Ammon's horn (tissue), 1 donor: Measurements from ENCODE around the gene SOSTDC1.
"Not testable (repeated sequence)": the region's sequence is repeated elsewhere in the genome, so short reads cannot be mapped to it uniquely, and the experiment has no call there.

Source experiments
- DNase-seq: peaks from one replicate; pipeline ENCODE4 v3.0.0-alpha.2; 2016; ENCODE audit warnings: low spot score

SOSTDC1 gene

GRCh38 chr7:16462431-16462889 lies 3.1 kb downstream of the SOSTDC1 start:
- DNase-seq, result no peak

DNA sequence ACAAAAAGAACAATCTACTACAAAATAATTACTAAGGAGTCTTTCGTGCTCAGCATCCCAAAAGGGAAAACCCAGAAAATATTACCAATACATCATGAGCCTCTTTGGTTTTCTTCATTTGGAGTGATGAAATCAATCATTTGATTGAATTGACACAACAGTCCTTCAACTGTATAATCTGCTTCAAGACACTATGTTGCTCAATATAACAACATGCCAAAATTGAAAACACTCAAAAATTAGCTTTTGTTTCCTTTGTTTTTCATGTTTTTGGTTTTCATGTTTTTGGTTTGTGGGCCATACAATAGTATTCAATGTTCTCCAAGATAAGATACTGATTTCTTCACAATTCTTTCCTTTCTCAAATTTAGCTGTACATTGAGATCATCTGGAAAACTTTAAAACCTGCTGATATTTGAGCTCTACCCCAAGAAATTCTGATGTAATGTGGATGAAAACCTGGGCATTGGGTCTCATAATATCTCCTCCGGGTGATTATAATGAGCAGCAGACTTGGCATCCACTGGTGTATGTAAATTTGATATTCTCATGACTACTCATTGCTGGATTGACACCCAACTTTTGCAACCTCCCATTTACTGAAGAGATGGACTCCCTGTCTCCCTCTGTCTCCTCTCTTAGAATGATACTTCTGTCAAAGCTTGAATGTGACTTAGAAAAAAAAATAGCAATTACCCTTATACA lies 4.6 kb downstream of the SOSTDC1 start:
- no peak for DNase-seq

GRCh38 chr7:16456303-16456702 lies 9.2 kb downstream of the SOSTDC1 start:
- not testable (repeated sequence) for DNase-seq

DNA sequence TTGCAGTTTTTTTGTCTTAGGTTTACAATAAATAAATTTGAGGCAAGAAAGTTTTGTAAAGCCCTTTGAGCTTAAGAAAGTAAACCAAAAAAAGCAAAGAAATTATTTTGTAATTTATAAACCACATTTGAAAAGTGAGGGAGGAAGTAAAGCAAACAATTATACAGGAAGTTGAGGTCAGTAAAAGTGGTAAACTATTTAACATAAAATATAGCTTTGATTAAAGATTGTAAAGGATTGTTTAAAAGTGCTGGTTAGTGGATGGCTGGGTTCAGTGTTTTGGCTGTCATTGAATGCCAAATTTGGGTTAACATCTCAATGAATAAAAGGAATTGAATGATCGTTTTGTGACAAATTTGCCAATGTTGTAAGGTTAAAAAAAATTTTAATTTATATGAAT lies 9.9 kb downstream of the SOSTDC1 start:
- no peak for DNase-seq

DNA sequence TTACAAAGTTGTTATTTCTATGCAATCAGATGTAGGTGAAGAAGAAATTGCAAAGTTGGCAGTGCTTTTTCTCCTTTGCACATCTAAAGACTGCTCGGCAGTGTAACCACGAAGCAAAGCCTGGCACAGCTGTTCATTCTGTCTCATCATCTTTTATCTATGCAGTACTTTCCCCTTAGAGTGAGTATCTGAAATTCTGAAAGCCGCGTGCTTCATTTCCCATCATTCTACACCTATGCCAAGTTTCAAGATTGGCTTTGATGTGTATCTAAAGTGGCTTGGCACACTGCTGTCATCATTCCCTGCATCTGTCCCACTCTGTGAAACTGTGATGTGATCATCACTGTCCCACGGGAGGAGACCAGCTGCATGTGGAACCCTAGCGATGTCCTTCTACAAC lies 15.2 kb downstream of the SOSTDC1 start:
- no peak for DNase-seq

GRCh38 chr7:16447876-16448275 lies 17.7 kb downstream of the SOSTDC1 start:
- DNase-seq, result no peak

DNA sequence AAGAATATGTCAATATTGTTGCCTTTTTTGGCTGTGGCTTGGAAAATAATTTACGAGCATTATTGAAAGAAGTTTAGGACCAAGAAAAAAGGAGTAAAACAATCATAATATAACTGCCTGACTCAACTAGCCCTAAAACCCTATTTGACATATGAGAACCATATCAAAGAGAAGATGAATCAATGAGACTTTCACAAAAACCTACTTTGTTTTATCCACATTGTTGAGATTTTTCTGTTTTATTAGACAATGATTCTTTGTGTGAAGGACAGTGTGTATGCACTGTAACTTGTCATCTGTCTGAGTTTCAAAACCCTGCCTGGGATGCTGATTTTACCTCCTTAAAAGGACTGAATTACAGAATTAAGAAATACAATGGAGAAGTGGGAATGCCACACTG lies 19.0 kb downstream of the SOSTDC1 start:
- DNase-seq, result no peak

GRCh38 chr7:16443871-16444270 lies 21.7 kb downstream of the SOSTDC1 start:
- DNase-seq, result not testable (repeated sequence)

GRCh38 chr7:16438988-16439387 lies 26.6 kb downstream of the SOSTDC1 start:
- DNase-seq, result no peak

DNA sequence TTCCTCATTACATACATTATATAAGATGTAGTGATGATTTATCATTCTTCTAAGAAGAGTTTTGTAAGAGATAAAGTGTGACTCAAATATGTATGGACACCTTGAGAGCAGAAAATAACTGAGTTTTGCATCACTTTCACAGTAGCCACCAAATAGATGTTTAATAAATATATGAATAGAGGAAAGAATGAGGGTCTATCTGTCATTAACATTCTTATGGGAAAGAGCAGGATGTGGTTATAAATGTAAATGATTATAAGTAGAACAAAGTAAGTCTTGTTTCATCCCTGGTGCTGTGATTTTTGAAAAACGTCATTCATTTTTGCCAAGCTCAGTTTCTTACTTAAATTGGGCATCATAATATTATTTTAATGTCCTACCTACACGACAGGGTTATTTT lies 29.2 kb downstream of the SOSTDC1 start:
- DNase-seq, result no peak

GRCh38 chr7:16433568-16434122 lies 31.9 kb downstream of the SOSTDC1 start:
- DNase-seq, result no peak

DNA sequence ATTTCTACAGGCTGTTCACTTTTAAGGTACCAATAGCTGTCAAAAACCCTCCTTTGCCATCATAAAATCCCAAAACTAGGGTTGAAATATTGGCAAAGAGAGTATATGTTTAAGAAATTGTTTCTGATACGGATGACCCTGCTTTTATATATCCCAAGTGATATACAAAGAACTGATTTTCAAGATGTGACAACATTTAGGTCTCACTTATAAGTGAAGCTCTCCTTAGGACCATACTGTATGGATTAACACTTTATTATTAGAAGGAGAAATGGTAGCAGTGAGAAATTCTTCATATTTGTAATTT lies 33.2 kb downstream of the SOSTDC1 start:
- DNase-seq, result no peak

GRCh38 chr7:16431646-16432424 lies 33.7 kb downstream of the SOSTDC1 start:
- peak; percentile 69 for DNase-seq

GRCh38 chr7:16430133-16430532 lies 35.4 kb downstream of the SOSTDC1 start:
- no peak for DNase-seq

GRCh38 chr7:16428672-16429071 lies 36.9 kb downstream of the SOSTDC1 start:
- DNase-seq, result no peak

- DNase-seq, result no peak
These were observed 37.4 kb downstream of the SOSTDC1 start for GRCh38 chr7:16428182-16428581.

DNA sequence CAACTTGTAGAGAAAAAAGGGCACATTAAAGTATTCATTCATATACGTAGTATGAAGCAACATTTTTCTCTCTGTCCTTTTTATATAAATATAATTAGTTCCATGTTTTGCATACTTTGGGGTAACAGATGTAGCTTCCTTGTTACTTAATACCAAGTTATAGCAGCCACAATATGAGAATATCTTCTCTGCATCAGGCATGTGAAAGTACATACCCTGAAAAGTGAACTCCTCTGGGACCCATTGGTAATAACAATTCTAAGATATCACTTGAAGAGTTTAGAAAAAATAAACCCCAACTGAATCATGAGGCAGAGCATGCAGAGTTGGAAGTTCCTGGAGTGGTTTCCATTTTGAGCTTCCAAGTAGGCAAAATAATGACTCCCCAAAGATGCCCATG lies 41.8 kb downstream of the SOSTDC1 start:
- DNase-seq, result no peak

- DNase-seq, result no peak
These were observed 42.6 kb downstream of the SOSTDC1 start for GRCh38 chr7:16422917-16423316.

DNA sequence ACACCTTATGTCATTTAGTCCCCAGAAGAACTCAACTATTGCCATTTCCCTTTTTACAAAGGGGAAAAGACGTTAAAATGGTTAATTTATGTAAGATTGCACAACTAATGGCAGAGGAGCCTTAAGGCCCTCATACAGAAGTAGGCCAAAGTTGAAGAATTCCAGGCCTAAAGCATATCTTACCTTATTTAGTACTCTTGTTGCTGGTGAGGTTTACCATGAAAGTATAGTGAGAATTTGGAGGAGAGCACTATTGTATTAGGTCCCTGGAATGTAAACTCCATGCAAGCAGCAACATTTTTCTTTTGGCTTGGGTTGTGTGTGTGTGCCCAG lies 43.5 kb downstream of the SOSTDC1 start:
- DNase-seq, result no peak

DNA sequence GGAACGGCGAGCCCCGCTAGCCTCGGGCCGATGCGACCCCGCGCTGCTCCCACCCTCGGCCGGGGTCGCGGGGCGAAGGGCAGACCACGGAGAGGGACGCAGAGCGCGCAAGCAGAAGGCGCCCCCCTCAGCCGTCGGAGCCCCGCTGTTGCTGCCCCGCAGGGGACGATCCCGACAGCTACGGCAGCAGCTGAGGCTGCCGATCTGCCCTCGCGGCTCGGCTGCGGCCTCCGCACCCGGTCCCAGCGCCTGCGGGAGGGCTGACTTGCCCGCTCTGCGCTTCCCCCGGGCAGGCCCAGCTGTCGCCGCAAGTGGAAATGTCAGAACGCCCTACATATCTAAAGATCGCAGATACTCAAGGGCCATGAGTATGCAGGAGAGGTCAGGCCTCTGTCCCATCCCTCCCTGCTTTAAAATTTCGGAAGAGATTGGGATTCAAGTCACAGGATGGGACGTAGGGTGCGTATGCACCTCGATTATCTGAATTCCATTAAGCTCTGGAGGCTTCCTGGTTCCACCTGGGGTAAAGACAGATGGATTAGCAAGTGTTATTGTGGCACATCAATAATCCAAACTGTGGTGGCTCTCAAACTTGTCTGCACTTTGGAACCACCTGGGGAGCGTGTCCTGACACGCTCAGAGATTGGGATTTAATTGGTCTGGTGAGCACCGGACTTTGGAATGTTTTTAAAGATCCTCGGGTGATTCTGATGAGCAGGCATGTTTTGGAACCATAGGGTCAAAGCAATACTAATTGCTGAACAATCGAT lies 44.0 kb downstream of the SOSTDC1 start, which contains the start of gene CRPPA:
Gene CRPPA, minus strand, starts transcription at position 206 of the 770 bp plus-strand sequence. CDS start 216 bp downstream, outside the sequence.
- peak; percentile 44 for DNase-seq

GRCh38 chr7:16420649-16421332 lies 44.7 kb downstream of the SOSTDC1 start:
- DNase-seq, result peak; percentile 93

DNA sequence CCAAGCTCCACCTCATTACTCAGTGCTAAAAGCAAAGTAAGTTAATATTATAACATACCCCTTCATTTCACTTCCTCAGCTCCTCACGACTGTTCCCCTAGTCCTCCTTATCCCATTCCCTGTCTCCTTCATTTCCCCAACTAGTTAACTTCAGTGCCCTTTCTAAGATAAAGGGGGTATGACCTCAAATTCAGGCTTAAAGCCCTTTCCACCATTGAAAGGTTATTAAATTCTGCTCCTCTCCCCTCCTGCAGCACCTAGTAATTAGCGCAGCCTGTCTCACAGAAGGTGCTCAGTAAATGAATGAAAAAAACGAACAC lies 45.2 kb downstream of the SOSTDC1 start:
- DNase-seq, result no peak
